ENCODE results near the gene APIP. TPM values are rescaled to one million over a fixed set of nuclear protein-coding genes. Genes with fewer than 3 reads are reported as not detected.
A peak's percentile ranks its signal among the peaks of the same experiment; 100 is the strongest.

APIP gene
- total RNA-seq = 27.9 TPM

GRCh38 chr11:34916015-34916842, at the start of gene APIP, which contains the start of gene PDHX:
APIP (minus strand) TSS chr11:34916379; CDS start chr11:34916284, 95 bp downstream.
PDHX (plus strand) TSS chr11:34916618; CDS start chr11:34916656, 38 bp downstream.

Small RNAs within 50 kb of the gene (small RNA-seq; reads per million reads assigned to genes)
- gene MIR1343 = 0.87 reads per million, percentile 74 among the genes with 10 or more reads in this experiment

Other genes starting within 250 kb of the APIP start
- gene PDHX, start 239 bp upstream of the APIP start, total RNA-seq = 57.2 TPM
- 16.4 TPM for gene CD44, start 222.8 kb upstream of the APIP start, total RNA-seq

Measured in diencephalon (tissue), 1 donor.